ENCODE results near the gene RD3L. TPM values are rescaled to one million over a fixed set of nuclear protein-coding genes. Genes with fewer than 3 reads are reported as not detected.

The RD3L gene
- total RNA-seq, 1 donor from 2014 or later, result not detected

- no peak for DNase-seq (ENCODE audit: low read depth, low spot score)
Measured at GRCh38 chr14:103896578-103896977, 45.8 kb downstream of the RD3L start.

DNA sequence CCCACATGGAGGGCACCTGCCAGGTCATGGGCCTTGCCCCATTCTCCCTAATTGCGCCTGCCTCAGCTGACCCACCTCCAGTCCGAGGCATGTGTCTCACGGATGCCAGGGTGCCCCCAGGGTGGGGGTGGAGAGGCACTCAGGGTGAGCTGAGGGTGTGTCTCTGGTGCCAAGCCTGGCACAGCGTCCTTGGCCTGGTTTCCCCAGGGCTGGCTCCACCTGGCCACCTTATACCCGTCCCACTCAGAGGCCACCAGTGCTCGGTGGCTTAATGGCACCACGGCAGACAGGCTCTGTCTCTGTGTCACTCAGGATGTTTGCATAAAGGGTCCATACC lies 47.6 kb downstream of the RD3L start:
- DNase-seq (ENCODE audit: low read depth, low spot score), result no peak

DNA sequence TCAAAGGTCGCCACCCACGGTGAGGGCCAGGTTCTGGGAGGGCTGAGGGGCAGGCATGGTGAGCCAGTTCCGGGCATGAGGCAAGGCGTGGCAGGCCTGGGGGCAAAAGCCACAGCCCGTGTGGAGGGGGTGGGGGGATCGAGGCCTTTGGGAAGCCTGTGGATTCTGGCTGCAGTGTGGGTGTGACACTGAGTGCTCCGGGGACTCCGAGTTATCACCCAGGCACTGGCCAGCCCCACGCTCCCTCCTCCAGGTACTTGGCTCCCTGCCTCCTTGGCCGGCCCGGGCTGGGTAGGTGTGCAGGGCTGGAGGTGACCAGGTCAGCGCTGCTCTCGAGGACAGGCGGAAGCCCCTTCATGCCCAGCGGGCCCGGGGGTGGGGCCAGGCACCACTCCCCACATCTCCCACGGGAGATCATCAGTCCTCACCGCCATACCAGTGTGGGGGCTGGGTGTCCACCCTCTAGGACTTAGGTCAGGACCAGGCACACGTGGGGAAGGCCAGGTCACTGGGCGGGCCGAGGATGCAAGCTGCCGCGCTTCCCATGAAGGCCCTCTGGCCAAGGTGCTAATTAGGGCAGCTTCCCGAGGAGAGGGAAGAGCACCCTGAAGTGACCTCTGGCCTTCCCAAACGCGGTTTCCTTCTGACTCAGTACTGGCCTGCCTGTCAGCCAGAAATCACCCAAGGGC lies 48.2 kb downstream of the RD3L start:
- no peak for DNase-seq (ENCODE audit: low read depth, low spot score)

DNA sequence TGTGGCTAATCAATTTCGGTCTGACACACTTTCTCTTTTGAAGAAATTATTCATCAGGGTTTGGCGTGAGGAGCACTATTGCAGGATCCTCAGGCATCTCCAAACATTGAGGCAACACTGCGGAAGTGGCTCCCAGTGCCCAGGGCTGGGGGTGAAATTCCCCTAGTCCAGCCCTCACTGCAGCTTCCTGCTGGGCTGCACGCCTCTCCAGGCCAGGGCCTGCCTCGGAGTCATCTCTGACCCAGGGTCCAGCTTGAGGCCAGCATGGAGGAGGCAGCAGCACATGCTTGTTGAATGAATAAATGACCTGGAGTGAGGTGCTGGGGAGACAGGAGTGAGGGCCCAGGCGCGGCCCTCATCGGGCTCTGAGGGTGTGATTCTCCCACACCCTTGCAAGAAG lies 50.1 kb downstream of the RD3L start:
- no peak for DNase-seq (ENCODE audit: low read depth, low spot score)

GRCh38 chr14:103891667-103892215 lies 50.6 kb downstream of the RD3L start:
- DNase-seq (ENCODE audit: low read depth, low spot score), result no peak

DNA sequence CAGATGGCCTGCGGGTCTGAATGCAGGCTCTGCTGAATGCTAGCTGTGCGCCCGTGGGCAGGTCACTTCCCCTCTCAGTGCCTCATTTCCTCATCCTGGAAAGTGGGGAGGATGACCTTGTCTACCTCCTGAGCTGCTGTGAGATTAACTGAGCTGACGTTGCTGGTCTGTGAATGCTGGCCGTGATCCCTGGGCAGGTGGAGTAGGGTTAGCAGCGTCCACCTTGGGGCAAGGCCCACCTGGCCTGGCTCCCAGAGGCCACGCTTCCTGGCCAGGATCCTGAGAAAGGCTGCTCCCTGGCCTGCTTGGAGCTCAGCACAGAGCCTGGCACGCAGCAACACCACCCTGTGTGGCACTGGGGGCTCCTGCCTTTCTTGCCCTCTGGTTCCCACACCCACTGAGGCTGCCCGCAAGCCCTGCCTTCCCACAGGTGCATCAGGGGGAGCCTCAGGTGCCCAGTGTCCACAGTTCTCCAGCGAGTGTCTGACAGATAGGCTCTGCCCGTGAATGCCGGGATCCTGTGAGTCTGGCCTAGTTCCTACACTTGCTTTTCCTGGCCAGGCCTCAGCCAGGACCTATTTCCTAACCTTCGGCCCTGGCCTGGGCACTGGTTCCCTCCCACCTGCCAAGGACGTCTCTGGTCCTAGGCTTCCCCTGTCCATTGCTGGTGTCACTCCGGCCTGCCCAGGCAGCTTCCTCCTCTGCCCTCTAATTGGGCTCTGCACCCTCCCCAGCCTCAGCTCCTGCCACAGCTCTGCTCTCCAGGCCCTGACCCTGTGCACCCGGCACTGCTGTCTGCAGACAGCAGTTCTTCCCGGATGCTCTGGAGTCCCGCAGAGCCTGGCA lies 51.3 kb downstream of the RD3L start:
- DNase-seq (ENCODE audit: low read depth, low spot score), result no peak

Other genes with a start within 250 kb of the RD3L start
- 17.4 and 36.9 TPM in 2 replicates for gene XRCC3, start 227.1 kb downstream of the RD3L start, total RNA-seq
- gene ZFYVE21, start 226.7 kb downstream of the RD3L start, total RNA-seq, result 65.8 and 86.9 TPM in 2 replicates
- 7.5 and 8.9 TPM in 2 replicates for gene PPP1R13B, start 95.0 kb downstream of the RD3L start, total RNA-seq
- 0.92 TPM in 2 replicates for gene TDRD9, start 14.1 kb downstream of the RD3L start, total RNA-seq
- not detected in 2 replicates for gene ASPG, start 143.2 kb upstream of the RD3L start, total RNA-seq
- 5.0 and 13.4 TPM in 2 replicates for gene KIF26A, start 196.1 kb upstream of the RD3L start, total RNA-seq

All from pulmonary artery endothelial cell (primary cell).